ENCODE data around the gene ITGBL1. TPM values are rescaled to one million over a fixed set of nuclear protein-coding genes. Genes with fewer than 3 reads are reported as not detected.

ITGBL1 gene
- total and polyA plus RNA-seq, 7 donors = 0.44 to 5.7 (median 1.7) TPM

- DNase-seq (no peak), ATAC-seq (no peak)
- H3K9me3 ChIP-seq = no peaks in the 10 kb centered on the region
- no peak overlapping the region for H3K27ac ChIP-seq
- H3K27me3 ChIP-seq (ENCODE audit: insufficient read depth in 3 of 3, low read length in 2 of 3) = no peaks in the 10 kb centered on the region
- no peak overlapping the region for H3K4me3 ChIP-seq
- no peaks in the 10 kb centered on the region for H3K36me3 ChIP-seq (ENCODE audit: insufficient read depth in 1 of 2, low read depth in 1 of 2)
- TF ChIP-seq, protein P1, sequence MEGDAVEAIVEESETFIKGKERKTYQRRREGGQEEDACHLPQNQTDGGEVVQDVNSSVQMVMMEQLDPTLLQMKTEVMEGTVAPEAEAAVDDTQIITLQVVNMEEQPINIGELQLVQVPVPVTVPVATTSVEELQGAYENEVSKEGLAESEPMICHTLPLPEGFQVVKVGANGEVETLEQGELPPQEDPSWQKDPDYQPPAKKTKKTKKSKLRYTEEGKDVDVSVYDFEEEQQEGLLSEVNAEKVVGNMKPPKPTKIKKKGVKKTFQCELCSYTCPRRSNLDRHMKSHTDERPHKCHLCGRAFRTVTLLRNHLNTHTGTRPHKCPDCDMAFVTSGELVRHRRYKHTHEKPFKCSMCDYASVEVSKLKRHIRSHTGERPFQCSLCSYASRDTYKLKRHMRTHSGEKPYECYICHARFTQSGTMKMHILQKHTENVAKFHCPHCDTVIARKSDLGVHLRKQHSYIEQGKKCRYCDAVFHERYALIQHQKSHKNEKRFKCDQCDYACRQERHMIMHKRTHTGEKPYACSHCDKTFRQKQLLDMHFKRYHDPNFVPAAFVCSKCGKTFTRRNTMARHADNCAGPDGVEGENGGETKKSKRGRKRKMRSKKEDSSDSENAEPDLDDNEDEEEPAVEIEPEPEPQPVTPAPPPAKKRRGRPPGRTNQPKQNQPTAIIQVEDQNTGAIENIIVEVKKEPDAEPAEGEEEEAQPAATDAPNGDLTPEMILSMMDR (IDR thresholded peaks at IDR 0.05) = no peak
- 27 to 43% (median 35%) methylated on average over 7 of the region's 7 CpGs for WGBS, 3 donors
- intact Hi-C loops (cut with DNase I) = no loop called here
- no peaks in the 10 kb centered on the region for H3K4me1 ChIP-seq
Observed at GRCh38 chr13:101612735-101613134, 160.3 kb downstream of the ITGBL1 start.

GRCh38 chr13:101614491-101614890 lies 162.0 kb downstream of the ITGBL1 start:
- Histone ChIP-seq H3K4me3 (no peak overlapping the region), H3K27ac (no peak overlapping the region), H3K27me3 (ENCODE audit: insufficient read depth in 3 of 3, low read length in 2 of 3) (no peaks in the 10 kb centered on the region), H3K36me3 (ENCODE audit: insufficient read depth in 1 of 2, low read depth in 1 of 2) (no peaks in the 10 kb centered on the region), H3K9me3 (no peaks in the 10 kb centered on the region), H3K4me1 (no peaks in the 10 kb centered on the region)
- TF ChIP-seq, protein P1 (IDR thresholded peaks at IDR 0.05) = no peak
- no peak for DNase-seq
- intact Hi-C loops (cut with DNase I) = no loop called here
- 85 to 87% (median 86%) methylated on average over 8 of the region's 8 CpGs for WGBS, 3 donors
- no peak for ATAC-seq

DNA sequence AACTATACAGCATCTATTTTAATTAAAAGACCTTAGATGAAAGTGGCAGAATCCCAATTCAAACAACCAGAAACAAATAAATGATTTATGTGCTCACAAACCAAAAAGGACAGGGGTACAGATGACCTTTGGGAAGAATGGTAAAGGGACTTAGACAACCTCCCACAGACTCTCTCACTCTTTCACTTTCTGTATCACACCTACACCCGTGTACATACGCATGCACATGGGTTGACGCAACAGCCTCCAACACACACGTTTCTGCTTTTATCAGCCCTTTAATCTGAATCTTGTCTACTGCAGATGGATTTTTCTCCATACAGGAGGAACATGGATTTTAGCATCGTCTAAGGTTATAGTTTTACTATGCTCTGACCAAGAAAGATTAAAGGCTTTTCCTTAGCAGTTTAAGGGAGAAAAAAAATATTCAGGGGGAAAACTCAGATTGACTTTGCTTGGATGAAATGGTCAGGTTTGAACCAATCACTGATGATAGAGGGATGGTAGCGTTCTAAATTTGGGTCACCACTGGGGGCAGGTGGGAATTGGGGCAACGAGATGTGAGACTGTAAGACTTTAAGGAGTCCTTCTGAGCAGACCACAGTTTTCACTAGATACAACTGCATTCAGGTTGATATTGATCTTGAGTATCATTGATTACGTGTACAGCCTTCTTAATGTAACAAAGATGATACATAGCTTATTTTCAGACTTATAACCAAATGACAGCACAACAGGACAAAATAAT lies 166.1 kb downstream of the ITGBL1 start:
- intact Hi-C loops (cut with DNase I) = no loop called here
- H3K4me3 ChIP-seq = no peak overlapping the region
- WGBS, 3 donors = 76 to 87% (median 83%) methylated on average over 8 of the region's 8 CpGs
- no peak overlapping the region for H3K27ac ChIP-seq
- no peaks in the 10 kb centered on the region for H3K36me3 ChIP-seq (ENCODE audit: insufficient read depth in 1 of 2, low read depth in 1 of 2)
- no peak for DNase-seq
- TF ChIP-seq, protein P1 (IDR thresholded peaks at IDR 0.05) = no peak
- H3K4me1 ChIP-seq = no peaks in the 10 kb centered on the region
- H3K9me3 ChIP-seq = no peaks in the 10 kb centered on the region
- H3K27me3 ChIP-seq (ENCODE audit: insufficient read depth in 3 of 3, low read length in 2 of 3) = no peaks in the 10 kb centered on the region
- ATAC-seq = no peak

- intact Hi-C loops (cut with DNase I) = no loop called here
- no peaks in the 10 kb centered on the region for H3K9me3 ChIP-seq
- H3K4me3 ChIP-seq = no peak overlapping the region
- H3K27ac ChIP-seq = no peak overlapping the region
- TF ChIP-seq, protein P1 (IDR thresholded peaks at IDR 0.05) = no peak
- DNase-seq = no peak
- ATAC-seq = no peak
- no peaks in the 10 kb centered on the region for H3K4me1 ChIP-seq
- no peaks in the 10 kb centered on the region for H3K36me3 ChIP-seq (ENCODE audit: insufficient read depth in 1 of 2, low read depth in 1 of 2)
- 81 to 84% (median 83%) methylated on average over 2 of the region's 2 CpGs for WGBS, 3 donors
- H3K27me3 ChIP-seq (ENCODE audit: insufficient read depth in 3 of 3, low read length in 2 of 3) = no peaks in the 10 kb centered on the region
Observed at GRCh38 chr13:101621099-101621498, 168.6 kb downstream of the ITGBL1 start.
